HCT116 (cell line): ENCODE measurements around the gene NUDT16L1. TPM values are rescaled to one million over a fixed set of nuclear protein-coding genes. Genes with fewer than 3 reads are reported as not detected.

Experiments
- ATAC-seq: fragments of 200-7000 bp; cut with Tn5 transposase; 2 replicates; pipeline ENCODE4 v1.9.1; 2020; ENCODE audit warnings: mild to moderate bottlenecking, moderate library complexity
- BruUV-seq: library from RNA; stranded (reverse); fragments of 400-500 nt; replicated peaks from 2 replicates; lab custom pipeline; 2021; lab: Mats Ljungman, UMichigan
- CTCF ChIA-PET: fragments of 300-600 bp; sonication (Branson Sonifier 250); formaldehyde crosslinking; loops from one replicate; lab custom pipeline; 2021; ENCODE audit warnings: antibody characterized with exemption; lab: Charles Lee
- POLR2A ChIA-PET: fragments of 300-600, 350-600 bp; sonication (Branson Sonifier 250); formaldehyde crosslinking; loops from one replicate; lab custom pipeline; 2021; ENCODE audit warnings: antibody characterized with exemption; lab: Charles Lee
- RAD21 ChIA-PET, 2 experiments: fragments of 300-600 bp; sonication (Branson Sonifier 250); formaldehyde crosslinking; loops; one replicate each; lab custom pipeline; 2023; ENCODE audit warnings: low total read pairs in 2 of 2; ENCODE audit not compliant: uncharacterized antibody in 2 of 2, unreplicated experiment in 2 of 2, low non-redundant PET in 1 of 2; lab: Charles Lee
- DNase-seq: peaks from one replicate; pipeline ENCODE4 v3.0.0-alpha.2; 2010; ENCODE audit warnings: low read depth, low spot score
- H2AFZ ChIP-seq: fragments of 200-600 bp; shearing (Covaris generic), sonication (generic); 2 replicates; pipeline ENCODE4 v1.6.1; 2017; ENCODE audit warnings: low read depth, mixed run types, mixed read lengths, antibody characterized with exemption, low read length; ENCODE audit not compliant: poor library complexity, severe bottlenecking
- H3K27ac ChIP-seq: 2 replicates; pipeline ENCODE4 v1.5.1; 2012; ENCODE audit warnings: low read depth, low read length
- H3K27me3 ChIP-seq: fragments of 200-600 bp; sonication (generic); 2 replicates; pipeline ENCODE4 v1.6.1; 2016; ENCODE audit warnings: mixed run types, low read length, mixed read lengths; ENCODE audit not compliant: insufficient read depth
- H3K36me3 ChIP-seq, 2 experiments: fragments of 200-500 bp in 1 of 2; fragments of 200-600 bp in 1 of 2; sonication (Bioruptor generic) in 1 of 2; sonication (generic) in 1 of 2; 2 replicates each; pipeline versions ENCODE4 v1.5.1 to v1.6.1; 2014 to 2016; ENCODE audit warnings: low read length in 2 of 2, inconsistent platforms in 1 of 2, mixed read lengths in 1 of 2, mixed run types in 1 of 2; ENCODE audit not compliant: insufficient read depth in 2 of 2, control insufficient read depth in 1 of 2
- H3K4me1 ChIP-seq, 2 experiments: fragments of 200-600 bp in 1 of 2; sonication (generic) in 1 of 2; 2 replicates each; pipeline versions ENCODE4 v1.5.1 to v1.6.1; 2012 to 2017; ENCODE audit warnings: low read length in 2 of 2, inconsistent platforms in 1 of 2, mild to moderate bottlenecking in 1 of 2, mixed read lengths in 1 of 2, mixed run types in 1 of 2, moderate library complexity in 1 of 2; ENCODE audit not compliant: insufficient read depth in 2 of 2, control insufficient read depth in 1 of 2
- H3K4me2 ChIP-seq: fragments of 200-600 bp; sonication (generic); 2 replicates; pipeline ENCODE4 v1.6.1; 2017; ENCODE audit warnings: mixed run types, low read length, mixed read lengths
- H3K4me3 ChIP-seq, 2 experiments: fragments of 200-600 bp in 1 of 2; sonication (generic) in 1 of 2; replicated peaks in 1 of 2; 2 replicates each; pipeline ENCODE4 v1.5.1; 2011 to 2016; ENCODE audit warnings: low read length in 2 of 2, control low read depth in 1 of 2, low read depth in 1 of 2, mild to moderate bottlenecking in 1 of 2, mixed read lengths in 1 of 2, mixed run types in 1 of 2
- H3K79me2 ChIP-seq: fragments of 200-600 bp; sonication (generic); 2 replicates; pipeline ENCODE4 v1.6.1; 2017; ENCODE audit warnings: mild to moderate bottlenecking, mixed run types, low read length, moderate library complexity, mixed read lengths; ENCODE audit not compliant: insufficient read depth
- H3K9ac ChIP-seq: fragments of 200-600 bp; sonication (generic); 2 replicates; pipeline ENCODE4 v1.6.1; 2016; ENCODE audit warnings: low read length, mixed read lengths
- H3K9me2 ChIP-seq: fragments of 200-600 bp; sonication (generic), shearing (Covaris generic); 2 replicates; pipeline ENCODE4 v1.6.1; 2017; ENCODE audit warnings: mixed run types, mild to moderate bottlenecking, moderate library complexity; ENCODE audit not compliant: insufficient read depth
- H3K9me3 ChIP-seq, 2 experiments: fragments of 200-500 bp in 1 of 2; fragments of 200-600 bp in 1 of 2; sonication (Bioruptor generic) in 1 of 2; sonication (generic) in 1 of 2; 2 replicates each; pipeline ENCODE4 v1.6.1; 2014 to 2017; ENCODE audit warnings: low read length in 2 of 2, mixed read lengths in 2 of 2, inconsistent platforms in 1 of 2, low read depth in 1 of 2, mild to moderate bottlenecking in 1 of 2, mixed run types in 1 of 2, moderate library complexity in 1 of 2; ENCODE audit not compliant: control insufficient read depth in 1 of 2, insufficient read depth in 1 of 2
- H4K20me1 ChIP-seq: fragments of 200-600 bp; sonication (generic), shearing (Covaris generic); 2 replicates; pipeline ENCODE4 v1.6.1; 2017; ENCODE audit warnings: mixed run types, mild to moderate bottlenecking, moderate library complexity; ENCODE audit not compliant: insufficient read depth
- CBX3 ChIP-seq: IDR thresholded peaks from 2 replicates; pipeline ENCODE4 v1.6.1; 2012; ENCODE audit warnings: low read depth
- EGR1 ChIP-seq: IDR thresholded peaks from 2 replicates; pipeline ENCODE4 v1.6.1; 2012; ENCODE audit warnings: low read depth
- ELF1 ChIP-seq: IDR thresholded peaks from 2 replicates; pipeline ENCODE4 v1.6.1; 2012; ENCODE audit warnings: low read depth, borderline replicate concordance
- EZH2phosphoT487 ChIP-seq: fragments of 200-600 bp; IDR thresholded peaks from 2 replicates; pipeline ENCODE4 v1.6.1; 2018; ENCODE audit warnings: antibody characterized with exemption, borderline replicate concordance
- FOSL1 ChIP-seq: IDR thresholded peaks from 2 replicates; pipeline ENCODE4 v1.6.1; 2012; ENCODE audit warnings: low read depth
- POLR2AphosphoS5 ChIP-seq: IDR thresholded peaks from 2 replicates; pipeline ENCODE4 v1.6.1; 2011; ENCODE audit warnings: mild to moderate bottlenecking, low read depth, low read length, moderate library complexity
- RAD21 ChIP-seq: IDR thresholded peaks from 2 replicates; pipeline ENCODE4 v1.6.1; 2012; ENCODE audit warnings: low read depth, mild to moderate bottlenecking
- SIN3A ChIP-seq: IDR thresholded peaks from 2 replicates; pipeline ENCODE4 v1.6.1; 2012; ENCODE audit warnings: low read depth
- SP1 ChIP-seq: IDR thresholded peaks from 2 replicates; pipeline ENCODE4 v1.6.1; 2012; ENCODE audit warnings: low read depth
- SRF ChIP-seq: IDR thresholded peaks from 2 replicates; pipeline ENCODE4 v1.6.1; 2012; ENCODE audit warnings: low read depth
- TCF7L2 ChIP-seq: IDR thresholded peaks from 2 replicates; pipeline ENCODE4 v1.7.0; 2011; ENCODE audit warnings: borderline replicate concordance, inconsistent platforms; ENCODE audit not compliant: insufficient read depth, insufficient read length; ENCODE audit errors: extremely low read depth
- YY1 ChIP-seq: IDR thresholded peaks from 2 replicates; pipeline ENCODE4 v1.6.1; 2011; ENCODE audit warnings: low read length, low read depth, moderate library complexity, mild to moderate bottlenecking; ENCODE audit not compliant: insufficient replicate concordance; ENCODE audit errors: extremely low read depth
- ZFX ChIP-seq: fragments of 450-650 bp; IDR thresholded peaks from 2 replicates; pipeline ENCODE4 v1.6.1; 2017
- ZNF274 ChIP-seq: fragments of 200-500 bp; sonication (Bioruptor generic); IDR thresholded peaks from 2 replicates; pipeline ENCODE4 v1.6.1; 2014; ENCODE audit warnings: mild to moderate bottlenecking, low read depth, low read length, inconsistent platforms
- intact Hi-C: fragments of 100-400 bp; cut with micrococcal nuclease; formaldehyde crosslinking; loops from 2 replicates; pipeline ENCODE4 v1.10.0; 2022
- total RNA-seq: library from RNA; stranded (reverse); gene quantifications from one replicate; pipeline ENCODE4 v1.2.1, GENCODE V29; 2021; ENCODE audit not compliant: unreplicated experiment
- TF ChIP-seq, protein P1 (sequence below): IDR thresholded peaks from 2 replicates; pipeline ENCODE4 v1.6.1; 2012
- TF ChIP-seq, protein P2 (sequence below), 3 experiments: fragments of 200-600 bp in 1 of 3; sonication (generic) in 1 of 3; IDR thresholded peaks in 2 of 3; conservative IDR thresholded peaks in 1 of 3; 2 replicates each; pipeline ENCODE4 v1.5.1; 2012 to 2017; ENCODE audit warnings: low read depth in 2 of 3, low read length in 2 of 3, antibody characterized with exemption in 1 of 3, borderline replicate concordance in 1 of 3, control low read depth in 1 of 3, mild to moderate bottlenecking in 1 of 3, mixed read lengths in 1 of 3, mixed run types in 1 of 3, moderate library complexity in 1 of 3; ENCODE audit not compliant: insufficient read depth in 1 of 3
- TF ChIP-seq, protein P3 (sequence below): IDR thresholded peaks from 2 replicates; pipeline ENCODE4 v1.6.1; 2011; ENCODE audit warnings: mild to moderate bottlenecking, low read length, moderate library complexity; ENCODE audit not compliant: insufficient replicate concordance; ENCODE audit errors: extremely low read depth
- TF ChIP-seq, protein P4 (sequence below): IDR thresholded peaks from 2 replicates; pipeline ENCODE4 v1.6.1; 2012; ENCODE audit warnings: low read depth
- TF ChIP-seq, protein P5 (sequence below): IDR thresholded peaks from 2 replicates; pipeline ENCODE4 v1.6.1; 2012

The NUDT16L1 gene
- total RNA-seq, 1 experiment from 2014 or later = 23.4 TPM

DNA sequence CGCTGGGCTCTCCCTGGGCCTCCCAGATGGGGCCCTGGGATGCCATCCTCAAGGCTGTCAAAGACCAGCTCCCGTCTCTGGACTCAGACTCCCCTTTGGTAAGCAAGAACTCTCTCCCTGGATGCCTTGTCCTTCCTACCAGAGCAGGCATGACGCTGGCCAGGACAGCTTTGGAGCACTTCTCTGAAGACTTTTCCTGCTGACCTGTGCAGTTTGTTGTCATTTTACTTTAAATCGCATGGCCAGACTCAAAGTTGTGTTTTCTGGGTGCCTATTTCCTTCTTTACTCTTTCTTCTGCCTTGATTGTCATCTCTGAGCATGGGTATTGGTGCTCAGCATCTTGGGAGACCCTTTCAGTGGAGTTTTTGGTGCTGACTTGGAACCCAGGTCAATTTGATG, 43.2 kb downstream of the NUDT16L1 start:
- Histone ChIP-seq H2AFZ (no peak overlapping the region), H3K27ac (no peak overlapping the region), H3K9me2 (no peaks in the 10 kb centered on the region), H3K9me3 (no peaks in the 10 kb centered on the region), H3K4me3 (no peak overlapping the region), H3K36me3 (0 out of 4 replicates have a peak, but pooled peaks cover 0 to 2% of the 10 kb centered on the region in 2 experiments), H3K9ac (no peak overlapping the region), H3K4me2 (no peak overlapping the region), H3K4me1 (peaks cover 8 to 19% of the 10 kb centered on the region in 2 experiments), H3K79me2 (peaks cover 24% of the 10 kb centered on the region), H3K27me3 (no peaks in the 10 kb centered on the region), H4K20me1 (no peaks in the 10 kb centered on the region)
- no peak for DNase-seq
- intact Hi-C loops = no loop called here
- ATAC-seq = no peak
- ChIA-PET RAD21 (no interaction called here), POLR2A (no interaction called here), CTCF (no interaction called here)
- BruUV-seq = no TSS peak
- TF ChIP-seq, protein P1, sequence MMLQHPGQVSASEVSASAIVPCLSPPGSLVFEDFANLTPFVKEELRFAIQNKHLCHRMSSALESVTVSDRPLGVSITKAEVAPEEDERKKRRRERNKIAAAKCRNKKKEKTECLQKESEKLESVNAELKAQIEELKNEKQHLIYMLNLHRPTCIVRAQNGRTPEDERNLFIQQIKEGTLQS = no peak
- TF ChIP-seq SP1 (no peak), FOSL1 (no peak), EZH2phosphoT487 (no peak), TCF7L2 (no peak), SIN3A (no peak), ZFX (no peak), RAD21 (no peak), EGR1 (no peak), SRF (no peak), ELF1 (no peak), ZNF274 (no peak), CBX3 (no peak), POLR2AphosphoS5 (no peak), YY1 (no peak)
- TF ChIP-seq, protein P2, sequence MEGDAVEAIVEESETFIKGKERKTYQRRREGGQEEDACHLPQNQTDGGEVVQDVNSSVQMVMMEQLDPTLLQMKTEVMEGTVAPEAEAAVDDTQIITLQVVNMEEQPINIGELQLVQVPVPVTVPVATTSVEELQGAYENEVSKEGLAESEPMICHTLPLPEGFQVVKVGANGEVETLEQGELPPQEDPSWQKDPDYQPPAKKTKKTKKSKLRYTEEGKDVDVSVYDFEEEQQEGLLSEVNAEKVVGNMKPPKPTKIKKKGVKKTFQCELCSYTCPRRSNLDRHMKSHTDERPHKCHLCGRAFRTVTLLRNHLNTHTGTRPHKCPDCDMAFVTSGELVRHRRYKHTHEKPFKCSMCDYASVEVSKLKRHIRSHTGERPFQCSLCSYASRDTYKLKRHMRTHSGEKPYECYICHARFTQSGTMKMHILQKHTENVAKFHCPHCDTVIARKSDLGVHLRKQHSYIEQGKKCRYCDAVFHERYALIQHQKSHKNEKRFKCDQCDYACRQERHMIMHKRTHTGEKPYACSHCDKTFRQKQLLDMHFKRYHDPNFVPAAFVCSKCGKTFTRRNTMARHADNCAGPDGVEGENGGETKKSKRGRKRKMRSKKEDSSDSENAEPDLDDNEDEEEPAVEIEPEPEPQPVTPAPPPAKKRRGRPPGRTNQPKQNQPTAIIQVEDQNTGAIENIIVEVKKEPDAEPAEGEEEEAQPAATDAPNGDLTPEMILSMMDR (IDR thresholded peaks at IDR 0.05 in 2 of 3, conservative IDR thresholded peaks at IDR 0.05 in 1 of 3; ENCODE audit: borderline replicate concordance in 1 of 3, insufficient read depth in 1 of 3, low read depth in 2 of 3, low read length in 2 of 3) = no peak
- TF ChIP-seq, protein P3, sequence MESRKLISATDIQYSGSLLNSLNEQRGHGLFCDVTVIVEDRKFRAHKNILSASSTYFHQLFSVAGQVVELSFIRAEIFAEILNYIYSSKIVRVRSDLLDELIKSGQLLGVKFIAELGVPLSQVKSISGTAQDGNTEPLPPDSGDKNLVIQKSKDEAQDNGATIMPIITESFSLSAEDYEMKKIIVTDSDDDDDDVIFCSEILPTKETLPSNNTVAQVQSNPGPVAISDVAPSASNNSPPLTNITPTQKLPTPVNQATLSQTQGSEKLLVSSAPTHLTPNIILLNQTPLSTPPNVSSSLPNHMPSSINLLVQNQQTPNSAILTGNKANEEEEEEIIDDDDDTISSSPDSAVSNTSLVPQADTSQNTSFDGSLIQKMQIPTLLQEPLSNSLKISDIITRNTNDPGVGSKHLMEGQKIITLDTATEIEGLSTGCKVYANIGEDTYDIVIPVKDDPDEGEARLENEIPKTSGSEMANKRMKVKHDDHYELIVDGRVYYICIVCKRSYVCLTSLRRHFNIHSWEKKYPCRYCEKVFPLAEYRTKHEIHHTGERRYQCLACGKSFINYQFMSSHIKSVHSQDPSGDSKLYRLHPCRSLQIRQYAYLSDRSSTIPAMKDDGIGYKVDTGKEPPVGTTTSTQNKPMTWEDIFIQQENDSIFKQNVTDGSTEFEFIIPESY = no peak
- TF ChIP-seq, protein P4, sequence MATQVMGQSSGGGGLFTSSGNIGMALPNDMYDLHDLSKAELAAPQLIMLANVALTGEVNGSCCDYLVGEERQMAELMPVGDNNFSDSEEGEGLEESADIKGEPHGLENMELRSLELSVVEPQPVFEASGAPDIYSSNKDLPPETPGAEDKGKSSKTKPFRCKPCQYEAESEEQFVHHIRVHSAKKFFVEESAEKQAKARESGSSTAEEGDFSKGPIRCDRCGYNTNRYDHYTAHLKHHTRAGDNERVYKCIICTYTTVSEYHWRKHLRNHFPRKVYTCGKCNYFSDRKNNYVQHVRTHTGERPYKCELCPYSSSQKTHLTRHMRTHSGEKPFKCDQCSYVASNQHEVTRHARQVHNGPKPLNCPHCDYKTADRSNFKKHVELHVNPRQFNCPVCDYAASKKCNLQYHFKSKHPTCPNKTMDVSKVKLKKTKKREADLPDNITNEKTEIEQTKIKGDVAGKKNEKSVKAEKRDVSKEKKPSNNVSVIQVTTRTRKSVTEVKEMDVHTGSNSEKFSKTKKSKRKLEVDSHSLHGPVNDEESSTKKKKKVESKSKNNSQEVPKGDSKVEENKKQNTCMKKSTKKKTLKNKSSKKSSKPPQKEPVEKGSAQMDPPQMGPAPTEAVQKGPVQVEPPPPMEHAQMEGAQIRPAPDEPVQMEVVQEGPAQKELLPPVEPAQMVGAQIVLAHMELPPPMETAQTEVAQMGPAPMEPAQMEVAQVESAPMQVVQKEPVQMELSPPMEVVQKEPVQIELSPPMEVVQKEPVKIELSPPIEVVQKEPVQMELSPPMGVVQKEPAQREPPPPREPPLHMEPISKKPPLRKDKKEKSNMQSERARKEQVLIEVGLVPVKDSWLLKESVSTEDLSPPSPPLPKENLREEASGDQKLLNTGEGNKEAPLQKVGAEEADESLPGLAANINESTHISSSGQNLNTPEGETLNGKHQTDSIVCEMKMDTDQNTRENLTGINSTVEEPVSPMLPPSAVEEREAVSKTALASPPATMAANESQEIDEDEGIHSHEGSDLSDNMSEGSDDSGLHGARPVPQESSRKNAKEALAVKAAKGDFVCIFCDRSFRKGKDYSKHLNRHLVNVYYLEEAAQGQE = no peak
- TF ChIP-seq, protein P5, sequence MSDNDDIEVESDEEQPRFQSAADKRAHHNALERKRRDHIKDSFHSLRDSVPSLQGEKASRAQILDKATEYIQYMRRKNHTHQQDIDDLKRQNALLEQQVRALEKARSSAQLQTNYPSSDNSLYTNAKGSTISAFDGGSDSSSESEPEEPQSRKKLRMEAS = no peak
